ENCODE data around the gene BST1.
"Not testable (repeated sequence)": the region's sequence is repeated elsewhere in the genome, so short reads cannot be mapped to it uniquely, and the experiment has no call there.

The BST1 gene

DNA sequence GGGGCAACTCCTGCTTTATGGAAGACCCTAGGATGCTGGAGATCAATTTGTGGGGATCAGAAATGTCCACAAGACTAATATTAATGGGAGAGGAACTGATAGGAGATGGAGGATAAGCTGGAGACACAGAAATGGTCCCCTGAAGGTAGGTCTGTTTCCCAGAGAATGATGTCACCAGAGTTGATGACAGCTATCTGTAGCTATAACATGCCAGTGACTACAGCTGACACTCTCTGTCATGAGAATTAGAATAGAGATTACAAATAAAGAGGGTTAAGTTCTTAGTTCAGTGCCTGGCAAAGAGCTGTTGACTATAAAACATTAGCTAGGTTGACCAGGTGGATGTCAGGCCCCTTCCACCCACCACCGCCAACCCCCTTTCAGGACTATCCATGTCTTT is 9.3 kb downstream of the BST1 start:
- no peak for DNase-seq (ENCODE audit: low read depth)

DNA sequence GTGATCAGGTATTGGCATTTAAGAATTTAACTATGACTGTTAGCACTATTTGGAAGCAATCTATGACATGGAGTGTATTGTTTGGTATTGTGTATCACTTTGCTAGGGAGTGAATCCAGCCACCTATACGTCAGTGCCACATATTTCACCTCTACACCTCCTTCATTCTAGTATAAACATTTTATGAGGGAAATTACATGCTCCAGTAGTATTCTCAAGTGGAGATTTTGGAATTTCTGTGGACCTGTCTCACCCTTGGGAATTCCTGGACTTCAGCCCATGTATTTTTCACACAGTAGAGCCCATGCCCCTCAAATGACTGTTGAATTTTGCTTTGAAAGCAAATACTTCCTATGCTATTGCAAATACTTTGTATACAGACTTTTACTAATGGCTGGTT is 11.3 kb downstream of the BST1 start:
- no peak for DNase-seq (ENCODE audit: low read depth)

DNA sequence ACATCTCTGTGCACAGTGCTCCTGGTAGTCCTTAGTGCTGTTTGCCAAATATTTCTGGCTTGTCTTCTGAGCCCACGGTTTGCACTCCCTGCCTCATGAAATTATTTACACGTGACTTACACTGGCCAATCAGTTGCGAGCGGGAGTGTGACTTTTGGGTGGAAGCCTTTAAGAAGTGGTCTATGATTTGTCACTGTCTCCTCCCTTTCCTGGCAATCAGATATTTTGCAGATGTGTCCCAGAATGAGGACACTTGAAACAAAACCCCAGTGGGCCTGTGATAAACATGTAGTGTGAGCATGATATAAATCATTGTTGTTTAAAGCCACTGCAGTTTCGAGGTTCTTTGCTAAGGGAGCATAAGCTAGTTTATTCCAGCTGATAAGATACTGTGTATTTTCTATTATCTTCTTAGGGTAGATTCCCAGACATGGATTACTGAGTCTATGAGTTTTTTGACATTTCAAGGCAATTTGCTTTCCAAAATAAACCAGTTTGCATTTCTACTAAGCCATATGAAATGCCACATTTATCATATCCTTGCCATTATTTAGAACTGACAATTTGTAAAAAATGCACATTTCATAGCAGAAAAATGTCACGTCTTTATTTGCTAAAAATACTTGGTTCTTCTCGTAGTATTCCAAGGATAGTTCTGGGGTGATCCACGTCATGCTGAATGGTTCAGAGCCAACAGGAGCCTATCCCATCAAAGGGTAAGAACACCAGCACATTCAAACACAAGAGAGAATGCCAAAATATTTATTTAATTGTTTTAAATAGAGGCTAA is 12.0 kb downstream of the BST1 start:
- no peak for DNase-seq (ENCODE audit: low read depth)

DNA sequence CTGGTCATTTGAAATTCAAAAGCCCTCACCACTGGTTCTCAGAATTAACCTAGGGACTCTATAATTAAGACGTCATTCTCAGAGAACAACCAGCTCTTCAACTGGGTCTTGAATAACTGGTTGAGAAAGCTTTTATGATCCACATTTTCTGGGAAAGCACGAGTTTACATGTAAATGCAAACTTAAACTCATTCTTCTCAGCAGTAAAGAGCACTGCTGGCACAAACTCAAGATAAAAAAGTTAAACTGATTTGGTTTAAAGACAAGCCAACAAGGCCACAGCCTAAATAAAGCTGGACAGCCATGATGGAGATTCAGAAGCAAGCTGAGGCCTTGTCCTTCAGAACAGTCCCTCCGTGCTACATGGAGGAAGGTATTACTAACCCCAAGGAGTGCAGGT is 13.2 kb downstream of the BST1 start:
- DNase-seq (ENCODE audit: low read depth) = no peak

DNA sequence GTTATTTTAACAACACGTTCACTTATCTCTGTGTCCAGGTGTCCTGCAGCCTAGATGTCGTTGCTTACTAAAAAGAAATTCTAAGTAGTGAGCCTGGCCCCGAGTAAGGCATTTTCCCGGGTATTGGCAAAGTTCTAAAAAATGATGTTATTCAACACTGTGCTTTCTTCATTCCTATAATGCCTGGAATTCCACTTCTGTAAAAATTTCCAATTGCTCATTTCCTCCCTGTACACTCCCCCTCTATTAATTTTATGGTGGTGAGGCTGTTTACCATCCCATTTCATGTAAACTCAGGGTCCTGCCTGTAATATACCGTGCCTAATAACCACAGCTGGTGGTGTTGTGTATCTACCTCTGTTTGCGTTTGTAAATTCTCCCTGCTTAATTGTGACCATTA is 14.2 kb downstream of the BST1 start:
- DNase-seq (ENCODE audit: low read depth) = no peak

DNA sequence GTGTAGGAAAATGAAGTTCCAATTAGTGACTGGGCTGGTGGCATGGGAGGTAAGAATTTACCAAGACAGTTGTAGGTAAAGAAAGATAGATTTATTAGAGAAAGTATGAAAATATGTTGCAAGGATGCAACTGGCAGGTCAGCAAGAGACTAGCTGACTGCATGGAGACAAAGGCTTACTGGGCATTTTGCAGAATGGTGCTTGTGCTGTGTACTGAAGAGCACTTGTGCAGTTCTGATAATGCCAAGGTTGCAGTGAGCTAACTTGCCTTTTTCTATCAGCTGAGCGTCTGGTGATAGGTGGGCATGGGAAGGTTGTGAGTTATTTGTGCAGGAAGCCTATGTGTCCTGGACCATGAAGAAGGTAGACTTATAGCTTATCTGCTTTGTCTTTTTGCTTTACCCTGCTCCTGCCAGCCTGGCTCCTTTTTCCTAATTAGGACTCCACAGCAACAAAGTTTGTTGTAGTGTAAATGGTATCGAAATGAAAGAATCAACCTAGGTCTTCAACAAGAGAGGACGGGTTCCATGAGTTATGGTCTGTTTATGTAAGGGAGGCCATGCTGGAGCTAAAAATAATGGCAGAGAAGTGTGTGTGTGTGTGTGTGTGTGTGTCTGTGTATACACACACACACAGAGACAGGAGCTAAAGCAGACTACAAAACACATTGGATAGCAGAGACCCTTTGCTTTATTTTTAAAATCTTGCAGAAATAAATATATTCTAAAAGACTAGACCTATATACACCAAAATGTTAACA is 15.0 kb downstream of the BST1 start:
- DNase-seq (ENCODE audit: low read depth) = no peak

DNA sequence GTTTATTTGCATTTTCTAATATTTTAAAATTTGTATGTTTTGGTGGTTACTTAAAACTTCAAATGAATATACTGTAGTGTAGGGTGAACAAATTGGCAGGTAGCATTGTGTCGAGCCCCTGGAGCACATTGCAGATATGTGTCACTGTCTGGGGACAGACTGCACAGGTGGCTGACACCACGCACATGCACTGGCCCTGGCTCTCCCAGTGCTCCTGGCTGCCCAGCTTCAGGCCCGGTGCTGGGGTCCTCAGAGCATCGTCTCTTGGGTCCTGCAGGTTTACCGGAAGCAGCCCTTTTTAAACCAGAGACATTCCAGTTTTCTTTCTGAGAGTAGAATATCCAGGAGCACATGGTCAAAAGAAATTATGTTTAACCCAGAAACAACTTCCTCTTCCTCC is 15.6 kb downstream of the BST1 start:
- DNase-seq (ENCODE audit: low read depth) = no peak

DNA sequence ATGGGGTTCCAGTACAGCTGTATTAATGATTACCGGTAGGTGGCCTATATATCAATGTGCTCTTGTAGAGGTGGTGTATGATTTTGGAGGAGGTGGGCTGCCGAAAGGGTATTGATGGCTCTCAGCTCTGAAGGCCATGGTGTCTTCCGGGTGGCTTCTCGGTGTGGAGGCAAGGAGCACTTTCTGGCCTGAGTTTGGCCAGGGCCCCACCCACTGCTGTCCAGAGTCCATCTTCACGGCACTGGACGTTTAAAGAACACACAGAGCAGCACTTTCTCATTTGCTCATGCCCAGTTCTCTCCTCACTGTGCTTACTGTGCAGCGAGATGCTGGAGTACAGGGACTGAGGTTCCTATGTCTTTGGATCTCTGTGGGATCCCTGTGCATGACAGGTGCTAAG is 16.1 kb downstream of the BST1 start:
- DNase-seq (ENCODE audit: low read depth) = no peak

DNA sequence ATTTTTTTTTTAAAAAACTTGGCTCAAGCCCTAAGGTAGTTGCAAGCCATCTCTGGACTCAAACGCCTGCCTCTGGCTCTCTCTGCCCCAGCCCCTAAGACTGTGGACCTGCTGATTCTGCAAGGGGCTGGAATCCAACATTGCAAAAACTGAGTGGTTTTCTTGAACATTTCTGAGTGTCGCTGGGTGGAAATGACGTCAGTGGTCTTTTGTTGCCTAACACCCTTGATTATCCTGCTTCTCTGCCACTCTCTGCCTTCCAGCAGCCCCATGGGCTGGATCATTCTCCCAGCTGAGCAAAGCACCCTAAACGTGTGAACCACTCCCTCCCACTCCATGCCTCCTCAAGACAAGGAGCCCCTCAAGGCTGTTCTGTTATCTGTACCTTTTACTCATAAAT is 16.6 kb downstream of the BST1 start:
- no peak for DNase-seq (ENCODE audit: low read depth)

DNA sequence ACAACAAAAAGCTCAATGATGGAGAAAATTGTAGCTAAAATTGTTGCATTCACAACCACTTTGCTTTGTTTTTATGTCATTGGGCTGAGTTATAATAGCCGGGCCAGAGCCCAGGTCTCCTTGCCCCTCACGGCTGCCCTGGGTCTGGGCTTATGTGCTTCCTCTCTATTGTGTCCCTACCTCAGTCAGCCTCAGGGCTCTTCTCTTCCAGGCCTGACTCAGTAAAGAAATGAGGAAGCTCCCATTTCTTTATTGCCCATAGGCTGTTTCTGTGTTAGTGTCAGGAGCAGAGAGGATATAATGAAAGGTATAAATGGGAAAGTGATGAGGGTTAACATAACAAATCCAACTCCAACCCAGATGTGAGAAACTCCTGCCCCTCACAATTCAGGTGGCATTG is 18.0 kb downstream of the BST1 start:
- DNase-seq (ENCODE audit: low read depth) = no peak

DNA sequence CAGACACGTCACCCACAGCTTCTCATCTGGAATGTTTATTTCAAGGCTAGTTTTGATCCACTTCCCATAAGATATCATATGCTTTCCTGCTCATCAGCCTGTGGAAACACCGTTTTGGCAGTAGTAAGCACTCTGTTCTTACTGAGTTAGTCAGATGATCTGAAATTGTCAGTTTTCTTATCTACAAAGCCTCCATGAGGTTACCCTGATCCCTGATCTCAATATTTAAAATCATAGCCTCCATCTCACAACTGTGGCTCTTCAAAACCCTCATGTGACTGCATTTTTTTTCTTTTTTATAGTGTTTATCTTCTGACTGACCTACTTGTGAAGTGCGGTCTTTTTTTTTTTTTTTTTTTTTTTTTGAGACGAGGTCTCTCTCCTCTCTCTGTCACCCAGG is 22.7 kb downstream of the BST1 start:
- no peak for DNase-seq (ENCODE audit: low read depth)

DNA sequence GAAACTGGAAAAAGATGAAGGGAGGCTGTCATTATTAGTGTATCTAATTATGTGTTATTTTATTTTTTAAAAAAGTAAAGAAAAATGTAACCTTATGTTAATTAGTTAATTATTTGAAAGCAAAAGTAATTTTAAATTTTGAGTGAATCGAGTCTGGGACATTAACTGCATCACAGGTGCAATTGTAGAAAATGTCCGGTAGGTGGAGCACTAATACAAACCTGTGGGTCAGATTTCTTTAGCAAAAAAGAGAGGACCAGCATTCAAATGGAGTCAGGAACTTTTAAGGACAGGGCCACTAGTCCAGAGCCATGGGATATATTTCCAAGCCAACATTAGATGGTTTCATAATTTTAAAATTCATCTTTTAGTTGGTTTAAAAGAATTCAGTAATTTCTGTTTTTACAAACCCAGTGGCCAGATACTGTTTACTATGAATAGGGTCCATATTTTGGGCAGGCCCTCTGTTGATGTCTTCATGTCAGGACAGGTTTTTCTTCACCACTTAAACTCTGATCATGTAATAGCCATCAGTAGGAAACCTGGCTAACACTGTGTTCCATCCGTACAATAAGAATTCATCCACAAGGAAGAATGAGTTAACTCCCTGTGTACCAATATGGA is 27.2 kb downstream of the BST1 start:
- peak; percentile 26 for DNase-seq (ENCODE audit: low read depth)

DNA sequence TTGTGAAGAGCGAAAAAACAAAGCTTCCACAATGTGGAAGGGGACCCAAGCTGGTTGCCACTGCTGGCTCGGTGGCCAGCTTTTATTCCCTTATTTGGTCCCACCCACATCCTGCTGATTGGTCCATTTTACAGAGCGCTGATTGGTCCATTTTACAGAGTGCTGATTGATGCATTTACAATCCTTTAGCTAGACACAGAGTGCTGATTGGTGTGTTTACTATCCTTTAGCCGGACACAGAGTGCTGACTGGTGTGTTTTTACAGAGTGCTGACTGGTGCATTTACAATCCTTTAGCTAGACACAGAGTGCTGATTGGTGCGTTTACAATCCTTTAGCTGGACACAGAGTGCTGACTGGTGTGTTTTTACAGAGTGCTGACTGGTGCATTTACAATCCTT is 30.2 kb downstream of the BST1 start:
- DNase-seq (ENCODE audit: low read depth) = not testable (repeated sequence)

DNA sequence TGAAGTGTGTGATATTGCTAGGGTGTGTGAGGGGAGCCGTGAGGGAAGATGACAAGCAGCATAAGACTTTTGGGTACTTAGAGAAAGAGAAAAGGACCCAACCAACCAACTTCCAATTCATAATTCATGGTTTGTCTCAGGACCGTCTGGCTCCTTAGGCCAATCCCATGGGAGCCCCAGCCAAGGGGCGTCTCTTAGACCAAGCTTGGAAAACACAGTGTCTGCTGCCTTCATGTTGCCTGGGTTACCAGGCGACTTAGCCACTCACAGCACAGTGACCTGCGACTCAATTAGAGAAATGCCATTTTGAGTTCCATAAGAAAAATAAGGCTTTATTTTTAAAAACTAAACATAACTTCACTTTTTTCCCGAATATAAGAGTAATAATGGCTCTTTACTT is 32.7 kb downstream of the BST1 start:
- DNase-seq (ENCODE audit: low read depth) = no peak

DNA sequence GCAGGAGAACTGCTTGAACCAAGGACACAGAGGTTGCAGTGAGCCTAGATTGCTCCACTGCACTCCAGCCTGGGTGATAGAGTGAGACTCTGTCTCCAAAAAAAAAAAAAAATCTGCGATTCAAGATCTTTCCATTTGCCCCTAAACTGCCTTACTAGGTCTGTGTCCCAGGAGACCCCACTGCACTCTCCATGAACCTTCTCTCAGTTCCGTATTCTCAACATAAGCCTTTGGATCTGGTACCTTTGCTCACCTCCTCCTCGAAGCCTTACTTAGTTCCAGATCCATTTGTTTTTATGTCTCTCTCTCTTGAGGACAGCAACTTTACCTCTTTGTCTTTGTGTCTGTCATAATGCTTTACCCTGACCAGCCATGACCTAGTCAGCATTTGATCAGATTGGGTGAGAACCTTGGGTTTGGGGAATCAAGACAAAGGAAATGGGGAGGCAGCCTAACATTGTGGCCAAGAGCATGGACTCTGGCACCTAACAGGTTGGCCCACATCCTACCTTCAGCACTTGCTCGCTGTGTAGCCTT is 33.7 kb downstream of the BST1 start:
- no peak for DNase-seq (ENCODE audit: low read depth)

DNA sequence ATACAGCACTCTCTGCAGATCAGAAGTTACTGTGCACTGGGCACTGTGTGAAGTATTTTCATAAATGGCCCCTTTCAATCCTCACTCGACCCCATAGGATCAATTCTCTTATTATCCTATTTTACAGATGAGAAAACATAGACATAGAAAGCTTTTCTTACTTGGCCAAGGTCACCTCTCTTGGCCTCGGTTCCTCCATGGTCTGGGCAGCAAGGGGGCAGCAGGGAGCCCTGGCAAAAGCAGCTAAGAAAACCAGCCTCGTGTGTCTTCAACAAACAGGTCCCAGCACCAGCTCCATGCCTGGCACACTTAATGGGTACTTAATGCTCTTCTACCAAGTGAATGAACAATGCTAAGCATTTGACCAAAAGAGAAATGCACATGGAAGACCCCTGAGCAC is 34.4 kb downstream of the BST1 start:
- DNase-seq (ENCODE audit: low read depth) = no peak

DNA sequence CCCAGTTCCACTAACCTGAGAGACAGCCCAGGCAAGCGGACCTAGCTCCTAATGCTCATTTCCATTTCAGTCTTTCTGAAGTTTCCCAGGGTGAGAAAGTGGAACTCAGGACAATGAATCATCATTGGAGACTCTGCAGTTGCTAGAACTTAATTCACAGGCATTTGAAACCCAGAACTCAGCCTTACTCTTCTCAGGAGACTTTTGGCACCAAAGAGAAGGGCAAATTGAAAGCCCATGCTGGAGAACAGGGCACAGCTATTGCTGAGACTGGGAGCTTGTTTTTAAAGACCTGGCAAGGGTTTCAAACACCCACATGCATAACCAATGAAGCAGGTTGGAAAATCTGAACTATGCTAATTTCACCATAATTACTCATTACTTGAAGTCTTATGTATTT is 36.0 kb downstream of the BST1 start:
- DNase-seq (ENCODE audit: low read depth) = no peak

DNA sequence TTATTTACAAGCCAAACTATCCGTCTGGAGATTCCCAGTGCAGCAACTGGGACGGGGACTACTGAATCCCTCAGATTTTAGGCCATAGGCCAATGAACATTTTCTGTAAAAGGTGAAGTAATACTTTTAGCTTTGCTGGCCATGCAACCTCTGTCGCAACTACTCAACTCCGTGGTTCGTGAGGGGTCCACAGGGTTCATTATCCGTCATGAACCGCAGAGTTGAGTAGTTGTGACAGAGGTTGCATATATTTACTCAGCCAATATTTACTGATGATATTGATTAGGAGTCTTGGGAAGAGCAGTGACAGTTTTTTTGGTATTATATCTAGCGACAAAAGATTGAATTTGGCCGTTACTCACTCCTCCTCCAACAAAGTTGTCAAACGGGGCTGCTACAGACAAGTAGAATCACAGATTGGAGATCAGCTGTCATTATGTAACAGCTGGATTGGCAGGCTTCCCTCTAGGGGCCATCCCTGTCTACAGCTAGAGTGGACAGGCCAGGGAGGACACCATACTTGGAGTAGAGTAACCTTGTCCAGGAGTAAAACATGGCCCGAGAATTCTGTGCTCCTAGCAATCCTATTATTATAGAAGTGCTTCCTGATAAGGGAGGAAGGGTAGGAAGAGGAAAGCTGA is 38.0 kb downstream of the BST1 start:
- no peak for DNase-seq (ENCODE audit: low read depth)

DNA sequence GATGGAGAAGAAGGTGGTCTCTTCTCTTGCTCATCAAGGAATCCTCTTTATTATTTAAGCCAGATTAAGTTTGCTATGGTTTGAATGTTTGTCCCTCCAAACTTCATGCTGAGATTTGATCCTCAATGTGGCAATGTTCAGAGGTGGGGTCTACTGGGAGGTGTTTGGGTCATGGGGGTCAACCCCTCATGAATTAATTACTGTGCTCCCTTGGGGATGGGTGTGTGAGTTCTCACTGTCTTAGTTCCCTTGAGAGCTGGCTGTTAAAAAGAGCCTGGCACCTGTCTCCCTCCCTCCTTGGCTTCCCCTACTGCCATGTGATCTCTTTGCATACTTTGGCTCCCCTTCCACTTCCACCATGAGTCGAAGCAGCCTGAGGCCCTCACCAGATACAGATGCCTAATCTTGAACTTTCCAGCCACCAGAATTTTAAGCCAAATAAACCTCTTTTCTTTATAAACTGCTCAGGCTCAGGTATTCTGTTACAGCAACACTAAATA is 39.3 kb downstream of the BST1 start:
- DNase-seq (ENCODE audit: low read depth) = no peak

DNA sequence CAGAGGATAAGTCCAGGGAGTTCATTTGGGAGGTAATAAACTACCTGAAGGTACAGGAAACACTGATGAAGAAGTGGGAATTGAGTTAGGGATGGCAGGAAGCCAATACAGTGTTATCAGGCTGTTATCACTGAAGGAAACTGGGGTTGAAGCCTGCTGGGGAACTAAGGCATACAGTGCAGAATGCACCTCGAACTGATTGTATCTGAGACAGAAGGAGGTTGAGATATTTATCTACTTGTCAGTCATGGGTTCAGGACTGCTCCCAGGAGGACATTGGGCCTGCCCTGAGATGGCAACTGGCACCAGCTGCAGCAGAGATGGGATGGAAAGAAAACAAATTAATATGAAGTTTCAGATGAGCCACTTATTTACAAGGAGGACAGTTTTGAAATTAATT is 39.8 kb downstream of the BST1 start:
- no peak for DNase-seq (ENCODE audit: low read depth)

DNA sequence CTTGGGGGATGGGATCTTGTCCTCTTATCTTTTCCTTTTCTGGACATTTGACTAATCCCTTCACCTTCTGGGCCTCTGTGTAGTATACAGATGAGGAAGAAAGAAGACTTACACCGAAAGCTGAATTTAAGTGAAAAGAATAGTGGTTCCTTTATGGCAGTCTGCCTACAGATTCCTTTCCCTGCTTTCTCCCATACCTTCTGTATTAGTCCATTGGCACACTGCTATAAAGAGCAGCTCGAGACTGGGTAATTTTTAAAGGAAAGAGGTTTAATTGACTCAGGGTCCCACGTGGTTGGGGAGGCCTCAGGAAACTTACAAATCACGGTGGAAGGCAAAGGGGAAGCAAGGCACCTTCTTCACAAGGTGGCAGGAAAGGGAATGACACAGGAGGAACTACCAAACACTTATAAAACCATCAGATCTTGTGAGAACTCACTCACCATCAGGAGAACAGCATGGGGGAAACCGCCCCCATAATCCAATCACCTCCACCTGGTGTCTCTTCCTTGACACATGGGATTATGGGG is 41.2 kb downstream of the BST1 start:
- no peak for DNase-seq (ENCODE audit: low read depth)

DNA sequence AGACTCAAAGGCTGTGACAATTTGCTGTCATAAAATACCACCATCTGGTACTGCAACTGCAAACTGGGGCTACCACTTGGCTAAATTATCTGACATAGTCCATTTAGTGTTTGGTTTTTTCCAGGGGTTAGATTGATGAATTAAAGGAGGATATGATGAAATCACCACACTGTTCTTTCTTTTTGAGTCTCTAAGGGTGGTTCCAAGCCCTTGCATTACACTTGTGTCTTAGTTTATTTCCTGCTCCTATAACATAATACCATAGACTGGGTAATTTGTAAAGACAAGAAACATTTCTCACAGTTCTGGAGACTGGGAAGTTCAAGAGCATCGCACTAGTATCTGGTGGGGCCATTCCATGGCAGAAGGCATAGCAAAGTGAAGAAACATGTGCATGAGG is 43.2 kb downstream of the BST1 start:
- no peak for DNase-seq (ENCODE audit: low read depth)

All from stimulated activated CD4-positive, alpha-beta T cell treated with anti-CD3 and anti-CD28 coated beads, Interleukin-2, amount 100 ng/mL, for 4 hours (primary cell).